ENCODE results near the gene SLC17A4. TPM values are rescaled to one million over a fixed set of nuclear protein-coding genes. Genes with fewer than 3 reads are reported as not detected.

Gene SLC17A4
- total RNA-seq, 2 donors from 2014 or later: not detected

DNA sequence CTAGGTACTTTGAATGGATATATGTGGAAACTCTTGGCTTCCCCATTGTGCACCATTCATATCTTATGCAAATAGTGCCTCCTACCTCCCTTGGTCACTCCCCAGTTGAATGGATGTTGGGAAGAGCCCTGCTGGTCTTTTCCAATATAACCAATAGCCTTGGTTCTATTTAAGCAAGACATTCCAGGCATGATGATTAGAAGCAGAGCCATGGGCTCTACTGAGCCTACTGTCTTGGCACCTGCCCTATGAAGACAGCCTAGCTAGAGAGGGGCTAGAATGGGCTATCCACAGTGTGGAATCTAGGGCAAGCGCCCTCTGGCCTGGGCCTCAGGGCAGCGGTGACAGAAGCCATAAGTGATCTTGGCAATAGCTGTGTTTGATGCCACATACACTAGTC, 61.7 kb downstream of the SLC17A4 start:
- no peak for ATAC-seq (replicated peaks)
- H3K27me3 Mint-ChIP-seq: peaks cover 16% of the 10 kb centered on the region
- no peaks in the 10 kb centered on the region for H3K4me1 Mint-ChIP-seq
- no peak overlapping the region for H3K4me3 Mint-ChIP-seq
- no peak overlapping the region for H3K27ac Mint-ChIP-seq
- H3K9me3 Mint-ChIP-seq: no peaks in the 10 kb centered on the region
- H3K36me3 Mint-ChIP-seq (ENCODE audit: low read depth): no peaks in the 10 kb centered on the region

DNA sequence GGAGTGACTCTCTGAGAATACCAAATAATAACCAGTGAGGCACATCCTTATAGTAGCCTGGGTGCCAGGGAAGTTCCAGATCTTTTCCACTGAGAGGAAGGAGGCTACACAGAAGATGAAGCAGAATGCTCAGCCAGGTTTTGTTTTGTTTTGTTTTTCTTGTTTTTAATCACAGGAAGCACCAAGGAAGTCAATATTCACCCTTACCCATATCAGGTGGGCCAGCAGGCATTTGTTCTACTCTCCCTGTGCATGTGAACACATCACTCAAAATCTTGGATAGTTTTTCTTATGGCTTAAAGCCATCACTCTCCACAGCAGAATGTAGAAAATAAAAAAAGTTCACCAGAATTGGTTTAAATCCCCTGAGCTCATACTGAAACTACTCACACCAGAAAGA, 66.8 kb downstream of the SLC17A4 start:
- Mint-ChIP-seq H3K27ac (no peak overlapping the region), H3K4me3 (no peak overlapping the region), H3K36me3 (ENCODE audit: low read depth) (no peaks in the 10 kb centered on the region), H3K4me1 (no peaks in the 10 kb centered on the region), H3K9me3 (peaks cover 5% of the 10 kb centered on the region), H3K27me3 (peaks cover 18% of the 10 kb centered on the region)
- ATAC-seq (replicated peaks): no peak

DNA sequence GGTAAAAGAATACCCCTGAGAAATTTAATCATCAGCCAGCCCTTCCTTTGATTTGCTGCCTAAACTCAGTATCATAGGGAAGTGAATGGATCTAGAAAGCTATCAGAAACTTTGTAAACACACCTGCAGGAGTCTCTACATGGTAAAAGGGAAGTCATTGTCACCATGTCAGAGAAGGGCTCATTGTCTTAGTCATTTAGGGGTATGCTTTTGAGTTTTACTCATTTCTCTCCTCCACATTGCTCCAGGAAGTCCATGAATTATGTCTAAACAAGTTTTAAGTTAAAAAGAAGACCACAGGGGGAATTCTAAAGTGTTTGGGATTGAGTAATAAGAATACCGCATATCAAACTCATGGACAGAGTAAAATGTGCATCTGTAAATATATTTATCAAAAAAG, 74.8 kb downstream of the SLC17A4 start:
- peak; percentile 96 for ATAC-seq (replicated peaks)
- H3K4me1 Mint-ChIP-seq: peaks cover 5% of the 10 kb centered on the region
- no peak overlapping the region for H3K4me3 Mint-ChIP-seq
- H3K27ac Mint-ChIP-seq: peak overlapping the region; percentile 35
- H3K27me3 Mint-ChIP-seq: peaks cover 23% of the 10 kb centered on the region
- no peaks in the 10 kb centered on the region for H3K36me3 Mint-ChIP-seq (ENCODE audit: low read depth)
- H3K9me3 Mint-ChIP-seq: peaks cover 5% of the 10 kb centered on the region

DNA sequence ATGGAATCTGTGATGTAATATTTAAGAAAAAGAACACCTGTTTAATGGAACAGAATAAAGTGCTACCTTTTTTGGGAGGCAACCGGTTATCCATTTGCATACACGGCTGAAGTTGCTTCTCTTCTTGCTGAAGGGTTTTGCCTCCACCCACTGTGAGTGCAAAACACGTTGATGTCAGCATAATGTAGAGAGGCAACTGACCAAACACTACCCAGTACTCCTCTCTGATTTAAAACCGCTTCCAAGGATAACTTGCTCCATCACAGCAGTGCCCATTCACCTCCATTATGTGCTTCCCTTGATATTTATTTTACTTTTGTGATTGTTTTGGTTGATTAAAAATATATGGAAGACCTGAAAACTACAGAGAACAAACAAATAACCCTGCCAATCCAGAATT, 75.9 kb downstream of the SLC17A4 start:
- H3K4me1 Mint-ChIP-seq: peaks cover 5% of the 10 kb centered on the region
- no peak overlapping the region for H3K4me3 Mint-ChIP-seq
- H3K36me3 Mint-ChIP-seq (ENCODE audit: low read depth): no peaks in the 10 kb centered on the region
- H3K9me3 Mint-ChIP-seq: peaks cover 3% of the 10 kb centered on the region
- ATAC-seq (replicated peaks): no peak
- H3K27ac Mint-ChIP-seq: no peak overlapping the region
- peaks cover 21% of the 10 kb centered on the region for H3K27me3 Mint-ChIP-seq

Other genes starting within 250 kb of the SLC17A4 start
- not detected for gene SCGN, start 102.5 kb upstream of the SLC17A4 start, total RNA-seq
- not detected for gene SLC17A1, start 77.3 kb downstream of the SLC17A4 start, total RNA-seq
- under 1 TPM; 0.21 to 0.67 TPM for gene SLC17A3, start 119.5 kb downstream of the SLC17A4 start, total RNA-seq
- not detected for gene SLC17A2, start 175.9 kb downstream of the SLC17A4 start, total RNA-seq
- gene TRIM38, start 208.1 kb downstream of the SLC17A4 start, total RNA-seq: 10 to 100 TPM; 26.7 to 69.2 TPM